Islet of Langerhans (tissue), 1 donor: Measurements from ENCODE around the gene PIN1.
A peak's percentile ranks its signal among the peaks of the same experiment; 100 is the strongest.
"Not testable (repeated sequence)": the region's sequence is repeated elsewhere in the genome, so short reads cannot be mapped to it uniquely, and the experiment has no call there.

Source experiments
- FAIRE-seq: peaks from one replicate; lab custom pipeline; 2011; peaks lifted over from hg19 to GRCh38; lab: Jason Lieb, UNC

The PIN1 gene

GRCh38 chr19:9818734-9819595 lies 16.2 kb upstream of the PIN1 start, which contains the start of gene FBXL12:
Gene FBXL12, minus strand, starts transcription at chr19:9819079. Its CDS starts 266 bp downstream, at chr19:9818813.
- no peak for FAIRE-seq

GRCh38 chr19:9819596-9819909 lies 15.6 kb upstream of the PIN1 start:
- FAIRE-seq, result no peak

- FAIRE-seq, result not testable (repeated sequence)
These were observed 15.1 kb upstream of the PIN1 start for GRCh38 chr19:9820034-9820433.

GRCh38 chr19:9823816-9824215 lies 11.3 kb upstream of the PIN1 start:
- FAIRE-seq, result no peak

GRCh38 chr19:9827289-9828238 lies 7.6 kb upstream of the PIN1 start, which contains the start of gene UBL5:
Gene UBL5, plus strand, starts transcription at chr19:9827918. Its CDS starts 420 bp downstream, at chr19:9828338.
- peak; percentile 94 for FAIRE-seq

GRCh38 chr19:9828551-9829063 lies 6.5 kb upstream of the PIN1 start:
- FAIRE-seq, result no peak

GRCh38 chr19:9834307-9834725 lies 802 bp upstream of the PIN1 start:
- FAIRE-seq, result no peak

GRCh38 chr19:9835507-9835949 lies 410 bp downstream of the PIN1 start:
- no peak for FAIRE-seq

- FAIRE-seq, result no peak
These were observed 903 bp downstream of the PIN1 start for GRCh38 chr19:9836021-9836420.

- FAIRE-seq, result no peak
These were observed 3.2 kb downstream of the PIN1 start for GRCh38 chr19:9838324-9838723.

- FAIRE-seq, result no peak
These were observed 4.3 kb downstream of the PIN1 start for GRCh38 chr19:9839415-9839814.

- FAIRE-seq, result no peak
These were observed 7.9 kb downstream of the PIN1 start for GRCh38 chr19:9842834-9843625.

- not testable (repeated sequence) for FAIRE-seq
These were observed 8.6 kb downstream of the PIN1 start for GRCh38 chr19:9843626-9844273.

- FAIRE-seq, result no peak
These were observed 12.1 kb downstream of the PIN1 start for GRCh38 chr19:9847087-9847671.

GRCh38 chr19:9848060-9848459 lies 12.9 kb downstream of the PIN1 start:
- FAIRE-seq, result no peak

- FAIRE-seq, result no peak
These were observed 13.6 kb downstream of the PIN1 start for GRCh38 chr19:9848762-9849161.

- no peak for FAIRE-seq
These were observed 14.7 kb downstream of the PIN1 start for GRCh38 chr19:9849791-9850190.

- no peak for FAIRE-seq
These were observed 15.3 kb downstream of the PIN1 start for GRCh38 chr19:9850235-9850959.

GRCh38 chr19:9854282-9854846 lies 19.2 kb downstream of the PIN1 start:
- no peak for FAIRE-seq

- no peak for FAIRE-seq
These were observed 21.5 kb downstream of the PIN1 start for GRCh38 chr19:9856609-9857008.
